OCI-LY1 (cell line): ENCODE data around the gene XIRP1.

ENCODE experiments used
- EZH2 ChIP-seq: fragments of 200-600 bp; sonication (generic), shearing (Covaris generic); IDR thresholded peaks from 2 replicates; pipeline ENCODE4 v1.8.0; 2017; ENCODE audit warnings: borderline replicate concordance, mixed run types, mild to moderate bottlenecking, antibody characterized with exemption, low read length, moderate library complexity, mixed read lengths
- TF ChIP-seq, protein P1 (sequence below): fragments of 200-600 bp; sonication (generic), shearing (Covaris generic); IDR thresholded peaks from 2 replicates; pipeline ENCODE4 v1.5.1; 2017; ENCODE audit warnings: mild to moderate bottlenecking, antibody characterized with exemption, low read length, moderate library complexity, mixed read lengths

DNA sequence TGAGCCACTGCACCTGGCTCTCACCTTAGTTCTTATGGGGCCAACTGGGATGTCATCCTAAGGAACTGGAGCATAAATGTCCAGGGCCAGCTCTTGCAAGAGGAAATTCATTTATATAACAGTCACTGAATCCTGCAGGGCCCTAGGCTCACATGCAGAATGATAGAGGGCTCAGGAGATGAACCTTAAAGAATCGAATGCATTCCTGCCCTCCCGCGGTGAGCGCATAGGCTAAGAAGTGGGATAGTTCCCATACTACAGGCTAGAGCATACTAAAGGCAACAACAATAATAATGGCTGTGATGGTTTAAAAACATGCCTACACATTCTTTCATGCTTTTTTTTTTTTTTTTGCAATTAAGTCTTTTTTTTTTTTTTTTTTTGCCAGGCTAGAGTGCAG, 21.9 kb downstream of the XIRP1 start:
- TF ChIP-seq, protein P1, sequence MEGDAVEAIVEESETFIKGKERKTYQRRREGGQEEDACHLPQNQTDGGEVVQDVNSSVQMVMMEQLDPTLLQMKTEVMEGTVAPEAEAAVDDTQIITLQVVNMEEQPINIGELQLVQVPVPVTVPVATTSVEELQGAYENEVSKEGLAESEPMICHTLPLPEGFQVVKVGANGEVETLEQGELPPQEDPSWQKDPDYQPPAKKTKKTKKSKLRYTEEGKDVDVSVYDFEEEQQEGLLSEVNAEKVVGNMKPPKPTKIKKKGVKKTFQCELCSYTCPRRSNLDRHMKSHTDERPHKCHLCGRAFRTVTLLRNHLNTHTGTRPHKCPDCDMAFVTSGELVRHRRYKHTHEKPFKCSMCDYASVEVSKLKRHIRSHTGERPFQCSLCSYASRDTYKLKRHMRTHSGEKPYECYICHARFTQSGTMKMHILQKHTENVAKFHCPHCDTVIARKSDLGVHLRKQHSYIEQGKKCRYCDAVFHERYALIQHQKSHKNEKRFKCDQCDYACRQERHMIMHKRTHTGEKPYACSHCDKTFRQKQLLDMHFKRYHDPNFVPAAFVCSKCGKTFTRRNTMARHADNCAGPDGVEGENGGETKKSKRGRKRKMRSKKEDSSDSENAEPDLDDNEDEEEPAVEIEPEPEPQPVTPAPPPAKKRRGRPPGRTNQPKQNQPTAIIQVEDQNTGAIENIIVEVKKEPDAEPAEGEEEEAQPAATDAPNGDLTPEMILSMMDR, result no peak
- no peak for TF ChIP-seq EZH2
